Erythroblast (primary cell): ENCODE data around the gene GFRA1.

Experiments
- GATA1 ChIP-seq: IDR thresholded peaks from 2 replicates; pipeline ENCODE4 v1.6.1; 2011; ENCODE audit warnings: low read depth, mild to moderate bottlenecking, control low read depth, low read length, moderate library complexity
- POLR2A ChIP-seq: IDR thresholded peaks from 2 replicates; pipeline ENCODE4 v1.6.1; 2011; ENCODE audit warnings: mild to moderate bottlenecking, low read length

GRCh38 chr10:116208956-116209567 lies 63.9 kb downstream of the GFRA1 start:
- no peak for TF ChIP-seq POLR2A
- TF ChIP-seq GATA1 = no peak
